ENCODE data around the gene ABLIM3. TPM values are rescaled to one million over a fixed set of nuclear protein-coding genes. Genes with fewer than 3 reads are reported as not detected.

Gene ABLIM3
- total RNA-seq, 1 experiment from 2014 or later, result 111 TPM

DNA sequence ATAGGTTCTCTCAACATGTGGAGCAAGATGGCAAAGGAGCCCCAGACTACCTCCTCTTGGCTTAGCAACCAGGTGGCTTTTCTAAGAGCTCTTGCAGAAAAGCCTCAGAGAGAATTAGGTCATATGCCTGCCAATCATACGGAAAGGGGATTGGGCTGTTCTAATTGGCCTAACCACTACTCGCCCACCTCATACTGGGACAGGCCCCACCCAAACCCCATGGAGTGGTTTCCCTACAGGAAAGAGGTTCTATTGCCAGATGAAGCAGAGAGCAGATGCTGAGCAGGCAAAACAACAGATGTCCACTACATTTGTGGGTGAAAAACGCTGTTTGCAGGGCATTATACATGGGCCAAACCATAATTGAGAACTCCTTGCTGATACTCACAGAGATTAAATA, 29.0 kb downstream of the ABLIM3 start:
- Histone ChIP-seq H3K9me3 (ENCODE audit: insufficient read depth, low read depth) (no peaks in the 10 kb centered on the region), H3K4me1 (replicated peaks; ENCODE audit: insufficient read depth) (peaks cover 17% of the 10 kb centered on the region), H3K9me2 (ENCODE audit: insufficient read depth) (no peaks in the 10 kb centered on the region), H4K20me1 (ENCODE audit: insufficient read depth) (no peaks in the 10 kb centered on the region), H3K27ac (no peak overlapping the region), H3F3A (ENCODE audit: insufficient read depth, low read depth) (peaks cover 5% of the 10 kb centered on the region; the same call in 1 of the 2 replicates), H3K4me2 (no peak overlapping the region), H3K4me3 (no peak overlapping the region), H3K79me2 (ENCODE audit: low read depth) (peaks cover 86% of the 10 kb centered on the region), H2AFZ (no peak overlapping the region), H3K36me3 (ENCODE audit: low read depth) (no peaks in the 10 kb centered on the region), H3K27me3 (ENCODE audit: insufficient read depth, low read depth) (no peaks in the 10 kb centered on the region)
- POLR2A ChIA-PET (ENCODE audit: unreplicated experiment), result no interaction called here
- intact Hi-C loops (cut with micrococcal nuclease; ENCODE audit: unreplicated experiment), result loop anchor here (5.0 kb wide), 1 partner anchor 57 kb away; no protein-coding TSS in a partner anchor
- DNase-seq, result no peak
- BruUV-seq (replicated peaks), result no TSS peak
- TF ChIP-seq CTCF (conservative IDR thresholded peaks at IDR 0.05), result no peak
- TF ChIP-seq EZH2 (IDR thresholded peaks at IDR 0.05; ENCODE audit: low read depth), result no peak
- CTCF ChIA-PET, result no interaction called here

- H3K4me2 ChIP-seq, result no peak overlapping the region
- no peak overlapping the region for H3K4me3 ChIP-seq
- H3K4me1 ChIP-seq (replicated peaks; ENCODE audit: insufficient read depth), result peaks cover 17% of the 10 kb centered on the region
- no peaks in the 10 kb centered on the region for H4K20me1 ChIP-seq (ENCODE audit: insufficient read depth)
- CTCF ChIA-PET, result no interaction called here
- no peaks in the 10 kb centered on the region for H3K9me3 ChIP-seq (ENCODE audit: insufficient read depth, low read depth)
- H2AFZ ChIP-seq, result no peak overlapping the region
- peaks cover 5% of the 10 kb centered on the region; the same call in 1 of the 2 replicates for H3F3A ChIP-seq (ENCODE audit: insufficient read depth, low read depth)
- no peak for TF ChIP-seq CTCF (conservative IDR thresholded peaks at IDR 0.05)
- no peak for TF ChIP-seq EZH2 (IDR thresholded peaks at IDR 0.05; ENCODE audit: low read depth)
- H3K79me2 ChIP-seq (ENCODE audit: low read depth), result peaks cover 81% of the 10 kb centered on the region
- H3K27me3 ChIP-seq (ENCODE audit: insufficient read depth, low read depth), result no peaks in the 10 kb centered on the region
- H3K27ac ChIP-seq, result no peak overlapping the region
- H3K36me3 ChIP-seq (ENCODE audit: low read depth), result no peaks in the 10 kb centered on the region
- POLR2A ChIA-PET (ENCODE audit: unreplicated experiment), result no interaction called here
- H3K9me2 ChIP-seq (ENCODE audit: insufficient read depth), result no peaks in the 10 kb centered on the region
- intact Hi-C loops (cut with micrococcal nuclease; ENCODE audit: unreplicated experiment), result loop anchor here (1.0 to 5.0 kb wide), 4 partner anchors 18 to 55 kb away; no protein-coding TSS in a partner anchor
- no TSS peak for BruUV-seq (replicated peaks)
- DNase-seq, result peak; percentile 50 to 61
Measured at GRCh38 chr5:149172261-149172660, 31.0 kb downstream of the ABLIM3 start.

DNA sequence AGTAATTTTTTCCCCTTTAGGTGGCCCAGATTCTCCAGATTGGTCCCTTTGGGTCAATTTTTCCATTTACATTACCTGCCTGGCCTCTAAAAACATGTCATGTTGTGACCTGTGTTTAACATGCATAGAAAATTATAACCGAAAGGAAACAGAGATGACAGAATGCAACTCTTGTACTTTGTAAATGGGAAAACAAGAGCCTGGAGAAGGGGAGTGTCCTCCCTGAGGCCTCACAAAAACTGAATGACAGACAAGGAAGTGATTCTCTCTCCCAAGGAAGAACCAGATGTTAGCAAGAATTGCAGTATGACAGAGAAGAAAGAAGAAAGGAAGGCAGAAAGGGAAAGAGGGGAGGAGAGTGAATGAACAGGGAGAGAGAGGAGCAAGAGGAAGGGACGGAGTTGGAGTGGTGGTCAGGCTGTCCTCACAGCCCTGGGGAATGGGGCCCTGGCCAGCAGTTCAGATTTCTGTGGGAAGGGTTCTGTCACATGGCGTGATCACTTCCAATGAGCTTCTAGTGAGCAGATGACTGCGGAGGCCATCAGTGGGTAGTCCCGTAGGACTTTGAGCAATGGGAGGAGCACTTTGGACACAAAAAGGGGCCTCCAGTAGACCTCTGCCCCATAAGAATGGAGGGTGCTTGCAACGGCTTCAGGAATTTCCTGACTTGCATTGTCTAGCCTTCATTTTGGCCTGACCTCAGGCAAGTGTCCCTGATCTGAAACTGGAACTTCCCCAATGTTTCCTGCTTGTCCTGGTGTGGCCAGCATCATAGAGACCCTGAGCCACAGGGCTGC, 31.6 kb downstream of the ABLIM3 start:
- H3K27ac ChIP-seq, result no peak overlapping the region; the same call in 1 of the 2 replicates
- intact Hi-C loops (cut with micrococcal nuclease; ENCODE audit: unreplicated experiment), result loop anchor here (1.0 to 5.0 kb wide), 4 partner anchors 19 to 54 kb away; no protein-coding TSS in a partner anchor
- CTCF ChIA-PET, result no interaction called here

More for the DNA sequence above, 31.6 kb downstream of the ABLIM3 start:
- peaks cover 75% of the 10 kb centered on the region for H3K79me2 ChIP-seq (ENCODE audit: low read depth)
- no peak overlapping the region for H2AFZ ChIP-seq
- H3K4me1 ChIP-seq (replicated peaks; ENCODE audit: insufficient read depth), result peaks cover 17% of the 10 kb centered on the region
- H4K20me1 ChIP-seq (ENCODE audit: insufficient read depth), result no peaks in the 10 kb centered on the region
- H3K27me3 ChIP-seq (ENCODE audit: insufficient read depth, low read depth), result no peaks in the 10 kb centered on the region
- H3K9me2 ChIP-seq (ENCODE audit: insufficient read depth), result no peaks in the 10 kb centered on the region
- no peaks in the 10 kb centered on the region for H3K36me3 ChIP-seq (ENCODE audit: low read depth)
- DNase-seq, result no peak
- no peaks in the 10 kb centered on the region for H3K9me3 ChIP-seq (ENCODE audit: insufficient read depth, low read depth)
- H3K4me3 ChIP-seq, result no peak overlapping the region
- BruUV-seq (replicated peaks), result TSS peak; percentile 6
- H3K4me2 ChIP-seq, result no peak overlapping the region
- peaks cover 5% of the 10 kb centered on the region; the same call in 1 of the 2 replicates for H3F3A ChIP-seq (ENCODE audit: insufficient read depth, low read depth)
- no peak for TF ChIP-seq EZH2 (IDR thresholded peaks at IDR 0.05; ENCODE audit: low read depth)
- POLR2A ChIA-PET (ENCODE audit: unreplicated experiment), result no interaction called here
